OCI-LY7 (cell line): ENCODE measurements around the gene PAPOLB.

Source experiments
- CTCF ChIP-seq: fragments of 200-600 bp; sonication (generic); conservative IDR thresholded peaks from 2 replicates; pipeline ENCODE4 v1.5.1; 2014; ENCODE audit warnings: mild to moderate bottlenecking, antibody characterized with exemption, low read length, moderate library complexity, mixed read lengths
- EZH2phosphoT487 ChIP-seq: fragments of 200-600 bp; sonication (generic); IDR thresholded peaks from 2 replicates; pipeline ENCODE4 v1.6.1; 2018; ENCODE audit warnings: low read depth, borderline replicate concordance, mild to moderate bottlenecking, mixed run types, antibody characterized with exemption, low read length, moderate library complexity, mixed read lengths

GRCh38 chr7:4904346-4904745 lies 42.5 kb upstream of the PAPOLB start:
- no peak for TF ChIP-seq CTCF
- no peak for TF ChIP-seq EZH2phosphoT487
